NB4 (cell line): ENCODE data around the gene KLHDC7A.

Source experiments
- DNase-seq: peaks from one replicate; pipeline ENCODE4 v3.0.0; 2010; ENCODE audit warnings: low read depth
- H3K4me3 ChIP-seq: one replicate; pipeline ENCODE4 v1.5.1; 2011; ENCODE audit warnings: mild to moderate bottlenecking, low read depth, low read length, moderate library complexity
- CTCF ChIP-seq: IDR thresholded peaks from one replicate; pipeline ENCODE4 v1.5.1; 2012; ENCODE audit warnings: low read depth, low read length
- MAX ChIP-seq: IDR thresholded peaks from 2 replicates; pipeline ENCODE4 v1.6.1; 2011; ENCODE audit warnings: low read depth, low read length
- MYC ChIP-seq: IDR thresholded peaks from 2 replicates; pipeline ENCODE4 v1.6.1; 2011; ENCODE audit warnings: low read depth, low read length
- POLR2A ChIP-seq: IDR thresholded peaks from 2 replicates; pipeline ENCODE4 v1.6.1; 2011; ENCODE audit warnings: mild to moderate bottlenecking; ENCODE audit not compliant: insufficient read length; ENCODE audit errors: extremely low read depth

The KLHDC7A gene

GRCh38 chr1:18515120-18515667, 34.5 kb downstream of the KLHDC7A start:
- no peak overlapping the region for H3K4me3 ChIP-seq
- TF ChIP-seq MAX (no peak), POLR2A (no peak), MYC (no peak), CTCF (no peak)
- no peak for DNase-seq

- DNase-seq, result no peak
- no peak overlapping the region for H3K4me3 ChIP-seq
- TF ChIP-seq MYC (no peak), MAX (no peak), POLR2A (no peak), CTCF (no peak)
Measured at GRCh38 chr1:18516473-18516872, 35.7 kb downstream of the KLHDC7A start.

- DNase-seq, result no peak
- H3K4me3 ChIP-seq, result no peak overlapping the region
- no peak for TF ChIP-seq MAX
- TF ChIP-seq POLR2A, result no peak
- no peak for TF ChIP-seq CTCF
- TF ChIP-seq MYC, result no peak
Measured at GRCh38 chr1:18526436-18527275, 45.9 kb downstream of the KLHDC7A start.

- TF ChIP-seq MYC (no peak), POLR2A (no peak), MAX (no peak), CTCF (no peak)
- no peak overlapping the region for H3K4me3 ChIP-seq
- no peak for DNase-seq
Measured at GRCh38 chr1:18527514-18527913, 46.8 kb downstream of the KLHDC7A start.

- TF ChIP-seq MYC, result no peak
- TF ChIP-seq POLR2A, result no peak
- TF ChIP-seq MAX, result no peak
- no peak for TF ChIP-seq CTCF
- no peak for DNase-seq
- H3K4me3 ChIP-seq, result no peak overlapping the region
Measured at GRCh38 chr1:18527921-18528320, 47.2 kb downstream of the KLHDC7A start.
